HG02885 (cell line): ENCODE measurements around the gene ANKRD33B.
A peak's percentile ranks its signal among the peaks of the same experiment; 100 is the strongest.
"Not testable (repeated sequence)": the region's sequence is repeated elsewhere in the genome, so short reads cannot be mapped to it uniquely, and the experiment has no call there.

Experiments used
- ATAC-seq: cut with Tn5 transposase; IDR thresholded peaks from one replicate; pipeline ENCODE4 v1.9.1; 2021; ENCODE audit warnings: mild to moderate bottlenecking; ENCODE audit not compliant: unreplicated experiment, poor library complexity

ANKRD33B gene

GRCh38 chr5:10610058-10610457 lies 46.2 kb downstream of the ANKRD33B start:
- no peak for ATAC-seq

- no peak for ATAC-seq
Measured at GRCh38 chr5:10611290-10611689, 47.4 kb downstream of the ANKRD33B start.

- no peak for ATAC-seq
Measured at GRCh38 chr5:10612251-10612650, 48.4 kb downstream of the ANKRD33B start.

GRCh38 chr5:10615693-10616092 lies 51.8 kb downstream of the ANKRD33B start:
- ATAC-seq, result no peak

- ATAC-seq, result no peak
Measured at GRCh38 chr5:10617103-10617502, 53.2 kb downstream of the ANKRD33B start.

- ATAC-seq, result no peak
Measured at GRCh38 chr5:10618311-10618710, 54.4 kb downstream of the ANKRD33B start.

GRCh38 chr5:10619649-10620048 lies 55.8 kb downstream of the ANKRD33B start:
- ATAC-seq, result no peak

- peak; percentile 49 for ATAC-seq
Measured at GRCh38 chr5:10620346-10620745, 56.5 kb downstream of the ANKRD33B start.

- ATAC-seq, result peak; percentile 52
Measured at GRCh38 chr5:10621832-10622231, 58.0 kb downstream of the ANKRD33B start.

GRCh38 chr5:10622810-10623209 lies 58.9 kb downstream of the ANKRD33B start:
- ATAC-seq, result no peak

- no peak for ATAC-seq
Measured at GRCh38 chr5:10623305-10623910, 59.5 kb downstream of the ANKRD33B start.

- no peak for ATAC-seq
Measured at GRCh38 chr5:10624206-10624605, 60.3 kb downstream of the ANKRD33B start.

GRCh38 chr5:10624679-10625078 lies 60.8 kb downstream of the ANKRD33B start:
- no peak for ATAC-seq

GRCh38 chr5:10625700-10626472 lies 62.0 kb downstream of the ANKRD33B start:
- ATAC-seq, result peak; percentile 12

- peak; percentile 27 for ATAC-seq
Measured at GRCh38 chr5:10626473-10627013, 62.7 kb downstream of the ANKRD33B start.

- peak; percentile 9 for ATAC-seq
Measured at GRCh38 chr5:10627160-10627701, 63.4 kb downstream of the ANKRD33B start.

- ATAC-seq, result no peak
Measured at GRCh38 chr5:10628601-10629000, 64.7 kb downstream of the ANKRD33B start.

GRCh38 chr5:10629682-10630081 lies 65.8 kb downstream of the ANKRD33B start:
- no peak for ATAC-seq

- no peak for ATAC-seq
Measured at GRCh38 chr5:10630126-10630525, 66.3 kb downstream of the ANKRD33B start.

- ATAC-seq, result not testable (repeated sequence)
Measured at GRCh38 chr5:10630744-10631143, 66.9 kb downstream of the ANKRD33B start.

- ATAC-seq, result peak; percentile 4
Measured at GRCh38 chr5:10631316-10631996, 67.6 kb downstream of the ANKRD33B start.
